Esophagus (tissue), 2 donors: ENCODE measurements around the gene KIF1A. TPM values are rescaled to one million over a fixed set of nuclear protein-coding genes. Genes with fewer than 3 reads are reported as not detected.

ENCODE experiments used
- H3K27ac ChIP-seq, 2 donors: one replicate each; pipeline ENCODE4 v1.5.1; 2013; ENCODE audit warnings: low read depth in 2 of 2, mild to moderate bottlenecking in 2 of 2, inconsistent platforms in 1 of 2, low read length in 1 of 2, moderate library complexity in 1 of 2
- H3K27me3 ChIP-seq, 2 donors: one replicate each; pipeline ENCODE4 v1.6.1; 2013; ENCODE audit warnings: low read length in 2 of 2, control low read depth in 1 of 2, mild to moderate bottlenecking in 1 of 2; ENCODE audit not compliant: insufficient read depth in 2 of 2, control insufficient read depth in 1 of 2
- H3K36me3 ChIP-seq, 2 donors: one replicate each; pipeline ENCODE4 v1.6.1; 2013; ENCODE audit warnings: low read length in 1 of 2; ENCODE audit not compliant: control insufficient read depth in 2 of 2, insufficient read depth in 2 of 2
- H3K4me1 ChIP-seq, 2 donors: one replicate each; pipeline ENCODE4 v1.6.1; 2013; ENCODE audit warnings: low read length in 1 of 2; ENCODE audit not compliant: control insufficient read depth in 2 of 2, insufficient read depth in 2 of 2
- H3K4me3 ChIP-seq, 2 donors: one replicate each; pipeline ENCODE4 v1.5.1; 2013; ENCODE audit warnings: low read length in 2 of 2, mild to moderate bottlenecking in 2 of 2, low read depth in 1 of 2, moderate library complexity in 1 of 2
- H3K9me3 ChIP-seq, 2 donors: one replicate each; pipeline ENCODE4 v1.6.1; 2013; ENCODE audit warnings: mild to moderate bottlenecking in 2 of 2, low read depth in 1 of 2, low read length in 1 of 2, moderate library complexity in 1 of 2; ENCODE audit not compliant: control insufficient read depth in 2 of 2, insufficient read depth in 1 of 2
- WGBS, 2 donors: extraction: QIAGEN DNeasy Blood & Tissue Kit; methylation state at CpG; one replicate each; pipeline ENCODE4 v1.1.7; 2013; 5-methylcytosine and 5-hydroxymethylcytosine counted together
- polyA plus RNA-seq, 2 donors: library from polyadenylated mRNA; stranded (reverse); fragments of 200-250 nt; gene quantifications; one replicate each; pipeline ENCODE4 v1.2.3, GENCODE V29; 2013
- donor health status: healthy with polysubstance abuse.
- donor health status: Bipolar disorder and iron deficiency.

Gene KIF1A
- polyA plus RNA-seq, 2 donors: 0.04 to 0.06 TPM

GRCh38 chr2:240717181-240717641 is 102.8 kb downstream of the KIF1A start:
- Histone ChIP-seq H3K27ac (no peak overlapping the region), H3K4me1 (peaks cover 0 to 4% of the 10 kb centered on the region in 2 donors), H3K4me3 (no peak overlapping the region), H3K9me3 (no peaks in the 10 kb centered on the region), H3K36me3 (no peaks in the 10 kb centered on the region), H3K27me3 (no peaks in the 10 kb centered on the region)
- WGBS, 2 donors: 73 to 84% methylated on average over 14 to 18 of the region's 18 CpGs

- Histone ChIP-seq H3K36me3 (no peaks in the 10 kb centered on the region), H3K4me1 (peaks cover 0 to 4% of the 10 kb centered on the region in 2 donors), H3K4me3 (no peak overlapping the region), H3K27ac (no peak overlapping the region), H3K9me3 (no peaks in the 10 kb centered on the region), H3K27me3 (no peaks in the 10 kb centered on the region)
- WGBS, 2 donors: 91 to 92% methylated on average over 23 of the region's 23 CpGs
These were observed 103.8 kb downstream of the KIF1A start for GRCh38 chr2:240716130-240716798.

GRCh38 chr2:240714747-240715725 is 105.0 kb downstream of the KIF1A start:
- Histone ChIP-seq H3K4me3 (no peak overlapping the region), H3K4me1 (peaks cover 0 to 4% of the 10 kb centered on the region in 2 donors), H3K27me3 (no peaks in the 10 kb centered on the region), H3K27ac (no peak overlapping the region), H3K9me3 (no peaks in the 10 kb centered on the region), H3K36me3 (no peaks in the 10 kb centered on the region)
- WGBS, 2 donors: 58 to 70% methylated on average over 23 of the region's 23 CpGs

- no peaks in the 10 kb centered on the region for H3K36me3 ChIP-seq
- H3K4me3 ChIP-seq: no peak overlapping the region
- peaks cover 0 to 4% of the 10 kb centered on the region in 2 donors for H3K4me1 ChIP-seq
- no peaks in the 10 kb centered on the region for H3K9me3 ChIP-seq
- WGBS, 2 donors: 72 to 76% methylated on average over 26 of the region's 26 CpGs
- H3K27me3 ChIP-seq: no peaks in the 10 kb centered on the region
- no peak overlapping the region for H3K27ac ChIP-seq
These were observed 105.9 kb downstream of the KIF1A start for GRCh38 chr2:240713928-240714746.

GRCh38 chr2:240713071-240713927 is 106.7 kb downstream of the KIF1A start:
- Histone ChIP-seq H3K36me3 (no peaks in the 10 kb centered on the region), H3K9me3 (no peaks in the 10 kb centered on the region), H3K4me3 (no peak overlapping the region), H3K27me3 (no peaks in the 10 kb centered on the region), H3K27ac (no peak overlapping the region), H3K4me1 (peaks cover 0 to 4% of the 10 kb centered on the region in 2 donors)
- 86 to 87% methylated on average over 25 of the region's 25 CpGs for WGBS, 2 donors

GRCh38 chr2:240712121-240712520 is 107.9 kb downstream of the KIF1A start:
- Histone ChIP-seq H3K4me3 (no peak overlapping the region), H3K27me3 (no peaks in the 10 kb centered on the region), H3K36me3 (no peaks in the 10 kb centered on the region), H3K9me3 (no peaks in the 10 kb centered on the region), H3K27ac (no peak overlapping the region), H3K4me1 (peaks cover 0 to 4% of the 10 kb centered on the region in 2 donors)
- 92% methylated on average over 9 of the region's 9 CpGs for WGBS, 2 donors

GRCh38 chr2:240711701-240712100 is 108.3 kb downstream of the KIF1A start:
- no peaks in the 10 kb centered on the region for H3K27me3 ChIP-seq
- peaks cover 0 to 4% of the 10 kb centered on the region in 2 donors for H3K4me1 ChIP-seq
- 76 to 81% methylated on average over 5 of the region's 5 CpGs for WGBS, 2 donors
- H3K9me3 ChIP-seq: no peaks in the 10 kb centered on the region
- H3K36me3 ChIP-seq: no peaks in the 10 kb centered on the region
- H3K4me3 ChIP-seq: no peak overlapping the region
- H3K27ac ChIP-seq: no peak overlapping the region

- Histone ChIP-seq H3K27me3 (no peaks in the 10 kb centered on the region), H3K9me3 (no peaks in the 10 kb centered on the region)
These were observed 108.7 kb downstream of the KIF1A start for GRCh38 chr2:240711296-240711695.

More at GRCh38 chr2:240711296-240711695, 108.7 kb downstream of the KIF1A start:
- no peak overlapping the region for H3K27ac ChIP-seq
- H3K36me3 ChIP-seq: no peaks in the 10 kb centered on the region
- no peak overlapping the region for H3K4me3 ChIP-seq
- 84 to 93% methylated on average over 9 of the region's 9 CpGs for whole genome bisulfite sequencing, 2 donors
- H3K4me1 ChIP-seq: peaks cover 0 to 4% of the 10 kb centered on the region in 2 donors
